Neural cell (in vitro differentiated cells): Measurements from ENCODE around the gene POLDIP3. TPM values are rescaled to one million over a fixed set of nuclear protein-coding genes. Genes with fewer than 3 reads are reported as not detected.
"Not testable (repeated sequence)": the region's sequence is repeated elsewhere in the genome, so short reads cannot be mapped to it uniquely, and the experiment has no call there.

ENCODE experiments used
- H2AFZ ChIP-seq: fragments of 200-600, 300-800 bp; sonication (generic), shearing (Covaris generic); 2 replicates; pipeline ENCODE4 v1.6.0; 2014; ENCODE audit warnings: low read depth, mild to moderate bottlenecking, antibody characterized with exemption, low read length, moderate library complexity
- H3F3A ChIP-seq: fragments of 200-600 bp; shearing (Covaris generic); 2 replicates; pipeline ENCODE4 v1.6.1; 2016; ENCODE audit warnings: mild to moderate bottlenecking, moderate library complexity, mixed read lengths, antibody characterized with exemption, low read length; ENCODE audit not compliant: insufficient read depth, poor library complexity, severe bottlenecking
- H3K27ac ChIP-seq: fragments of 200-600, 300-800 bp; sonication (generic), shearing (Covaris generic); 2 replicates; pipeline ENCODE4 v1.5.1; 2014; ENCODE audit warnings: mild to moderate bottlenecking, low read length, moderate library complexity
- H3K27me3 ChIP-seq: fragments of 300-800, 200-600 bp; sonication (generic), shearing (Covaris generic); 2 replicates; pipeline ENCODE4 v1.6.0; 2014; ENCODE audit warnings: mild to moderate bottlenecking, low read depth, low read length, moderate library complexity; ENCODE audit not compliant: insufficient read depth
- H3K36me3 ChIP-seq: fragments of 300-800, 200-600 bp; sonication (generic), shearing (Covaris generic); 2 replicates; pipeline ENCODE4 v1.5.1; 2014; ENCODE audit warnings: mild to moderate bottlenecking, antibody characterized with exemption, low read length, moderate library complexity; ENCODE audit not compliant: insufficient read depth
- H3K4me2 ChIP-seq: fragments of 300-800, 200-600 bp; sonication (generic), shearing (Covaris generic); 2 replicates; pipeline ENCODE4 v1.6.0; 2014; ENCODE audit warnings: mild to moderate bottlenecking, low read length
- H3K4me3 ChIP-seq: fragments of 300-800, 200-600 bp; sonication (generic), shearing (Covaris generic); 2 replicates; pipeline ENCODE4 v1.5.1; 2014; ENCODE audit warnings: mild to moderate bottlenecking, low read length, moderate library complexity
- H3K79me2 ChIP-seq: fragments of 200-600 bp; shearing (Covaris generic); replicated peaks from 2 replicates; pipeline ENCODE4 v1.6.0; 2014; ENCODE audit warnings: mild to moderate bottlenecking, low read length, moderate library complexity; ENCODE audit not compliant: insufficient read depth
- H3K9ac ChIP-seq: fragments of 300-800, 200-600 bp; sonication (generic), shearing (Covaris generic); 2 replicates; pipeline ENCODE4 v1.6.1; 2016; ENCODE audit warnings: mild to moderate bottlenecking, low read length, mixed read lengths
- H3K9me2 ChIP-seq: fragments of 200-600 bp; shearing (Covaris generic); 2 replicates; pipeline ENCODE4 v1.6.1; 2016; ENCODE audit warnings: mild to moderate bottlenecking, low read length, mixed read lengths; ENCODE audit not compliant: insufficient read depth
- H3K9me3 ChIP-seq: fragments of 200-600, 300-800 bp; sonication (generic), shearing (Covaris generic); 2 replicates; pipeline ENCODE4 v1.6.1; 2016; ENCODE audit warnings: mild to moderate bottlenecking, mixed run types, low read length, moderate library complexity, mixed read lengths
- H4K20me1 ChIP-seq: fragments of 200-600 bp; shearing (Covaris generic); 2 replicates; pipeline ENCODE4 v1.6.1; 2016; ENCODE audit warnings: mild to moderate bottlenecking, mixed run types; ENCODE audit not compliant: insufficient read depth
- EP300 ChIP-seq: fragments of 450-650 bp; conservative IDR thresholded peaks from 2 replicates; pipeline ENCODE4 v1.6.1; 2014; ENCODE audit warnings: antibody characterized with exemption, mild to moderate bottlenecking, moderate library complexity; ENCODE audit not compliant: poor library complexity, severe bottlenecking
- EZH2 ChIP-seq: fragments of 200-600, 300-800 bp; shearing (Covaris generic), sonication (generic); IDR thresholded peaks from 2 replicates; pipeline ENCODE4 v1.6.1; 2014; ENCODE audit warnings: antibody characterized with exemption, low read length, borderline replicate concordance, mild to moderate bottlenecking; ENCODE audit not compliant: insufficient read depth, poor library complexity, severe bottlenecking
- POLR2AphosphoS5 ChIP-seq: IDR thresholded peaks from 2 replicates; pipeline ENCODE4 v1.6.1; 2012
- RAD21 ChIP-seq: fragments of 450-650 bp; conservative IDR thresholded peaks from 2 replicates; pipeline ENCODE4 v1.6.1; 2014; ENCODE audit warnings: antibody characterized with exemption, mild to moderate bottlenecking, moderate library complexity
- SMC3 ChIP-seq: fragments of 450-650 bp; conservative IDR thresholded peaks from 2 replicates; pipeline ENCODE4 v1.6.1; 2014; ENCODE audit warnings: antibody characterized with exemption, mild to moderate bottlenecking, moderate library complexity; ENCODE audit not compliant: poor library complexity
- polyA plus RNA-seq: library from polyadenylated mRNA; depleted of rRNA; stranded (reverse); fragments of >200 nt; gene quantifications from 2 replicates; pipeline ENCODE4 v1.2.3, GENCODE V29; 2014
- small RNA-seq, 3 experiments: library from RNA; depleted of rRNA; stranded (forward); fragments of <200 nt; gene quantifications; one replicate each; pipeline ENCODE3, GENCODE V24; 2012
- TF ChIP-seq, protein P1 (sequence below): fragments of 450-650 bp; IDR thresholded peaks from 2 replicates; pipeline ENCODE4 v1.5.1; 2014; ENCODE audit warnings: antibody characterized with exemption, mild to moderate bottlenecking, moderate library complexity; ENCODE audit not compliant: poor library complexity, severe bottlenecking

Gene POLDIP3
- polyA plus RNA-seq, 1 donor from 2014 or later: 56.9 TPM

DNA sequence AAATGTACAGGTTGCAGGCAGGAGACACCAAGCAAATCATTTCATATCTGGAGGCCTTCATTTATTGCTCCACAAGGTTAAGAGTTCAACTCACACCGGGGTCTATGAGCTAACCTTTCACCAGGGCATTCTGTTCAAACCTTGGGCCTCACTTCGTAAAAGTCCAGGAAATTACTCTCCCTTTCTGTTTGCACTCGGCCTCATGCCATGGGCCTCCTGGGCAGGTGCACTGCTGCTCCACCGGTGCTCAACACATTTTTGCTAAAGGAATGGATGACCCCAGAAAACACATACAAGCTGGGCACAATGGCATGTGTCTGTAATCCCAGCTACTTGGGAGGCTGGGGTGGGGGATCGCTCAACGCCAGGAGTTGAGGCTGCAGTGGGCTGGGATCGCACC lies 78.5 kb downstream of the POLDIP3 start:
- Histone ChIP-seq H4K20me1 (no peaks in the 10 kb centered on the region), H3K9me3 (no peaks in the 10 kb centered on the region), H2AFZ (no peak overlapping the region), H3K27me3 (no peaks in the 10 kb centered on the region), H3K36me3 (no peaks in the 10 kb centered on the region), H3K27ac (no peak overlapping the region), H3F3A (no peaks in the 10 kb centered on the region), H3K4me2 (no peak overlapping the region), H3K9ac (no peak overlapping the region), H3K9me2 (no peaks in the 10 kb centered on the region), H3K4me3 (no peak overlapping the region), H3K79me2 (no peaks in the 10 kb centered on the region)
- TF ChIP-seq, protein P1, sequence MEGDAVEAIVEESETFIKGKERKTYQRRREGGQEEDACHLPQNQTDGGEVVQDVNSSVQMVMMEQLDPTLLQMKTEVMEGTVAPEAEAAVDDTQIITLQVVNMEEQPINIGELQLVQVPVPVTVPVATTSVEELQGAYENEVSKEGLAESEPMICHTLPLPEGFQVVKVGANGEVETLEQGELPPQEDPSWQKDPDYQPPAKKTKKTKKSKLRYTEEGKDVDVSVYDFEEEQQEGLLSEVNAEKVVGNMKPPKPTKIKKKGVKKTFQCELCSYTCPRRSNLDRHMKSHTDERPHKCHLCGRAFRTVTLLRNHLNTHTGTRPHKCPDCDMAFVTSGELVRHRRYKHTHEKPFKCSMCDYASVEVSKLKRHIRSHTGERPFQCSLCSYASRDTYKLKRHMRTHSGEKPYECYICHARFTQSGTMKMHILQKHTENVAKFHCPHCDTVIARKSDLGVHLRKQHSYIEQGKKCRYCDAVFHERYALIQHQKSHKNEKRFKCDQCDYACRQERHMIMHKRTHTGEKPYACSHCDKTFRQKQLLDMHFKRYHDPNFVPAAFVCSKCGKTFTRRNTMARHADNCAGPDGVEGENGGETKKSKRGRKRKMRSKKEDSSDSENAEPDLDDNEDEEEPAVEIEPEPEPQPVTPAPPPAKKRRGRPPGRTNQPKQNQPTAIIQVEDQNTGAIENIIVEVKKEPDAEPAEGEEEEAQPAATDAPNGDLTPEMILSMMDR: no peak
- no peak for TF ChIP-seq SMC3
- TF ChIP-seq EP300: no peak
- TF ChIP-seq POLR2AphosphoS5: no peak
- no peak for TF ChIP-seq EZH2
- no peak for TF ChIP-seq RAD21

DNA sequence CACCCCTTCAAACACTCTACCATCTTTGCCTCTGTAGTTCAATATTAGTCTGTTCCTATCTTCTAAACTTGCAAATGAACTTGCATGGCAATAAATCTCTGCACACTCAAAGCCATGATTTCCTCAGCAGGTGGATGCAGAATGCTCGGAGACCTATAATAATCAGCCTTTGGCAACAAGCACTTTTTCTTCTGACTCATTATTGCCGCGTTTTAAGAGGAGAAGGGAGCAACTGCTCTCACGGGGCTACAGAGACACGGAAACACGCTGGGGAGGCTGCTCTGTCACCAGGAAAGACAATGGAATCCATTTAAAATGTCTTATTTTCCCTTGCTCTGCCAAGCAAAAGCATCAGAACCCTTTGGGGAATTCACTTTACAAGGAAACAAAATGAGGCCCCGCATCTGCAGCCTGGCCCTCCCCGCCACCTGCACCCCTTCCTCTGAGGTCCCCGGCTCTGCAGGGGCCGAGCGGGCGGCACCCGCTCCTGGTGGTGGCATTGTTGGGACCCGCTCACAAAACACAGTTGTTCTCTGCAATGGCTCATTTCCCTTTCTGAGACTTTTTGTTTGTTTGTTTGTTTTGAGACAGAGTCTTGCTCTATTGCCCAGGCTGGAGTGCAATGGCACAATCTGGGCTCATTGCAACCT lies 79.5 kb downstream of the POLDIP3 start:
- not testable (repeated sequence) for H3K9me2 ChIP-seq, H3K36me3 ChIP-seq, H3K4me3 ChIP-seq, H3K27ac ChIP-seq, H3K4me2 ChIP-seq, H3K27me3 ChIP-seq, H3K9ac ChIP-seq, H2AFZ ChIP-seq, H3F3A ChIP-seq, H4K20me1 ChIP-seq, H3K9me3 ChIP-seq, H3K79me2 ChIP-seq

Small RNA genes within 50 kb of the gene (small RNA-seq; reads per million reads assigned to genes)
- gene RN7SKP80: 0.03 to 0.33 (median 0.06) reads per million in 3 experiments
- 0 reads per million in 3 experiments for gene RNU6-513P

Other genes with a start within 250 kb of the POLDIP3 start
- gene NFAM1, start 182.5 kb downstream of the POLDIP3 start, polyA plus RNA-seq: 0.05 TPM in 1 of 2 replicates, not detected in the other
- gene RRP7A, start 95.1 kb downstream of the POLDIP3 start, polyA plus RNA-seq: 27.8 and 32.3 TPM in 2 replicates
- 0.80 and 0.99 TPM in 2 replicates for gene SERHL2, start 60.9 kb downstream of the POLDIP3 start, polyA plus RNA-seq
- not detected in 2 replicates for gene ATP5MGL, start 25.7 kb upstream of the POLDIP3 start, polyA plus RNA-seq
- gene CYB5R3, start 34.5 kb upstream of the POLDIP3 start, polyA plus RNA-seq: 17.2 and 20.2 TPM in 2 replicates
- not detected in 2 replicates for gene A4GALT, start 106.0 kb upstream of the POLDIP3 start, polyA plus RNA-seq
- gene ARFGAP3, start 242.4 kb upstream of the POLDIP3 start, polyA plus RNA-seq: 66.9 and 80.7 TPM in 2 replicates